Dedifferentiated amniotic fluid mesenchymal stem cell (primary cell): ENCODE results near the gene NEK10.
"Not testable (repeated sequence)": the region's sequence is repeated elsewhere in the genome, so short reads cannot be mapped to it uniquely, and the experiment has no call there.

ENCODE experiments used
- DNase-seq: peaks from one replicate; pipeline ENCODE4 v3.0.0-alpha.2; 2016; ENCODE audit errors: extremely low spot score

Gene NEK10

DNA sequence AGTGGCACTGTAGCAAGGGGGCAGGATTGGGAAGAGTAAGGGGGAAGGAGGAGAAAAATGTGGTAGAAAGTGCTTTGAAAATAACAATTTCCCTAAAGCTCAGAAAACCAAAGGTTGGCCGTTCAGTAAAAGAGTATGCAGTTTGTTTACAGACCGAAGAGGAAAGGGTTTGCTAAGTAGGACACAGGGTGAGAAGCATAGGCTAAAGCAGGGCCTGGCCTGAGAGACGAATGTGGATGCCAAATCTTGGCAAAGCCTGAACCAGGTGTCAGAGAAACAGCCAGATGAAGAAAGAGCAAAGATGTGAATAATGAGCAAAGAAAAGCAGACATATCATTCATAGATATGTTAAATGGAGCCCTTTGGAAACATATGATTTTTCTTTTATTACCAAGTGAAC lies 17.1 kb downstream of the NEK10 start:
- no peak for DNase-seq

DNA sequence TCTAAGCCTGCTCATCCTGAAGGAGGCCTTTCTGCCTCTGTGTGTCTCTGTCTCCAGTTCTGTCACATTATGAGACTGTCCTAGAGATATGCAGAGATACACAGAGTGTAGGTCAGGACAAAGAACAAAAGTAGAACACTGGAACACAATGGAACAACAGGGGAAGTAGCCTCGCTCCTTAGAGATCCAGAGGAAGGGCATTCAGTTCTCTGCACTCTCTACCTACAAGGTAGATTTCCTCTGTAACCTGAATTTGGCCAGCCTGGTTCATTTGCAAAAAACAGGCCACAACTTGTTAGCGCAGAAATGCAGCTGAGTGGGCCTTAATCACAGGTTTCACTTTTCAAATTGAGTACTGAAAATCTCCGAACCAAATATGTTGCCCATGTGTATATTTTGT lies 19.4 kb downstream of the NEK10 start:
- DNase-seq, result no peak

DNA sequence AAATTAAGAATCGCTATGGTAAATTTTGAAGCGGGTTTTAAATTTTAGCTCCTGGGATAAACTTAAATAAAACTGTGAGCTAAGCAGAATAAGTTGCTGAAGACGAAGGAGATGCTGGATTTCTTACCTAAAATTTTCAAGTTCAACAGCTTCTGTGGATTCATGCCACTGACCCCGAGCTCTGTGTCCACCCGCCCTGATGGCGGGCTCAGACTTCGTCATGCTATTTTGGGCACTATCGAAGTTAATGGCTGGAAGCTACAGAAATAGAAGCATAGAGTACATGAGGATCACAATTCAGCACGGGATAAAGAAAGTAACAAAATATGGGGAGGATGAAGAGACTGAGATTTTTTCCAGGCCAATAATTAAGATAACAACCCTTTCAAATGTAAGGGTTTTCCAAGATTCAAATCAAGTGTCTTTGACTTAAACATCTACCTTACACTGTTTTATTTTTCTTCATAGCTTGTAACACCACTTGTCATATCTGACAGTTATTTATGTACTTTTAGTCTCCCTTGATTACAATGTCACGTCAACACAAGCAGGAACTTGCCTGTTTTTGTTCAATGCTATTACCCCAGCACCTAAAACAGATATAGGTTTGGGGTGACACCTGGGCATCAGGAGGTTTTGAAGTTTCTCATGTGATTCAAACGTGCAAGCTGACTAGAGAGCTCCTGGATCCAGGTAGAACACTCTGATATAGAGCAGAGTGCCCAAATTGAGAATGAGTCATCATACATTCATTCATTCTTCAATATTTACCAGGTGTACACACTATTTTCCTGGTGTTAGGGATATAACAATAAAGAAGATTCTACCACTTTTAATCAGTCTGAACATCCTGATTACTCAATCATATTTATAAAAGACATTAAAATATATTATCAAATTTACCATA lies 23.0 kb downstream of the NEK10 start:
- DNase-seq, result no peak

DNA sequence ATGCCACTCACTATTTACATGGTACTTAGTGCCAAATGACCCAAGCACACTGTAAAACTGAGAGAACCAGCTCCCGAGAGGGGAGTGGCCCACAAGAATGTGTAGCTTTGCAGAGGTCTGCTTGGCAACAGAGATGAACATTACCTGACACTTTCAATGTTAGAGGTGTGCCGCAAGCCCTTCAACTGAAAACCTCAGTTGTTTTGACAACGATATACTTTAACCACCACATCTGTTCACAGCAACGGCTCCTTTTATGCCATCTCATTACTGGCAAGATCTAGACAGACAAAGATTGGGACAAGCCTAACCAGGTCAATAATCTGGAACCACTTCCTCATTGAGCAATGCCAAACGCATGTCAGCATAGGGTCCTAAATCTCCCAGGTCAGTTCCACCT lies 23.7 kb downstream of the NEK10 start:
- no peak for DNase-seq

DNA sequence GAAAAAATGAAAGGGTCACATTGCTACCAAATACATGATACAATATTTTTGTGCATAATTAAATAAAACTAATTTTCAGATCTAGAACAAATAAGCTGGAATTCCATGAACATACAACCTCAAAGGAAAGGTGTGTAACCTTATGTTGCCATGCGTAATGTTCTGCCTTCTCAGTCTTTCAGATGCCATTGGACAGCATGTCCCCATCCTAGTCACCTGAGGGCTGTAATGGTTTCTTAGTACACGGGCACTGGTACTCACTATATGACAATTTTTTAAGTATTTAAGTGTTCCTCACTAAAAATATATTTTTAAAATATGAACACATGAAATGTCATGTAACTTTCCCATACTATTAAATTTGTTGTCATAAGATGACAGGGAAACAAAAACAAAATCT lies 24.1 kb downstream of the NEK10 start:
- no peak for DNase-seq

DNA sequence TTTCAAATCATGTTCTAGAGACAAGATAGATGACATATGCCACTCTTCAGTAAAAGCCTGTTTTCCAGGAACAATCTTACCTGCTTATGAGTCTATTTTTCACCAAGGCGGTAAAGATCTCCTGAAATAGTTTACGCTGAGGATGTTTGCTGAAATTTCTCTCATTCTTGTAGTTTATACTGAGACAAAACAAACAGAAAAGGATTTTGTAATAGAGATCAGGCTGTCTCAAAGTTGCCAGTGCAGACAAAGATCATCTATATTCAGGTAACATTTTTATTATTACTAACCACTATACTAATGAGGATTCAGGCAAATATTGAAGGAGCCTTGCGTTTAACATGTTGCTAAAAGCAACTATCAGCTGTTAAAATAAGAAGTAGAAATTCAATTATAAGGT lies 25.0 kb downstream of the NEK10 start:
- no peak for DNase-seq

DNA sequence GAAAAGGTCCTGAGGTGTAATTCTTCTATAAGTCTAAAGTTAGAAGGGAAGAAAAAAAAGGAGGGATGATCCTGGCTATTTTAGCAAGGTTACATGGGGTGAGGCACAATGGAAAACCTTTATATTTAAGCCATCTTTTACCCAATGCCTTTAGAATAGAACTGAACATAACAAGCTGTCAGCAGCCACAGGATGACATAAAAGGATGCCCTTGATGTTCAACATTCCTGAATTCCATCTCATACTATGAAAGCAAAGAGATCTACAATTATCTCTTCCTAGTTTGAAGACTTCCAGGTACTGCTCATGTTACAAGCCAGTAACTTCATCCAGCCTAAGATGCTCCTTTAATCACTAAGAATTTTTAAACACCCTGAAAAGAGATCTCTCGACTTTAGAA lies 26.9 kb downstream of the NEK10 start:
- no peak for DNase-seq

DNA sequence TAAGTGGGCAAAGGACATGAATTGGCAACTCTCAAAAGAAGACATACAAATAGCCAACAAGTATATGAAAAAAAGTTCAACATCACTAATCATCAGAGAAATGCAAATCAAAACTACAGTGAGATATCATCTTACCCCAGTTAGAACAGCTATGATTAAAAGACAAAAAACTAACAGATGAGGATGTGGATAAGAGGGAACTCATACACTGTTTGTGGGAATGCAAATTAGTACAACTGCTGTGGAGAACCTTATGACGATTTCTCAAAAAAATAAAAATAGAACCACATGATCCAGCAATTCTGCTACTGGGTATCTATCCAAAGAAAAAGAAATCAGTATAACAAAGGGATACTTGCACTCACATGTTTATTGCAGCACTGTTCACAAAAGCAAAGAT lies 28.6 kb downstream of the NEK10 start:
- no peak for DNase-seq

DNA sequence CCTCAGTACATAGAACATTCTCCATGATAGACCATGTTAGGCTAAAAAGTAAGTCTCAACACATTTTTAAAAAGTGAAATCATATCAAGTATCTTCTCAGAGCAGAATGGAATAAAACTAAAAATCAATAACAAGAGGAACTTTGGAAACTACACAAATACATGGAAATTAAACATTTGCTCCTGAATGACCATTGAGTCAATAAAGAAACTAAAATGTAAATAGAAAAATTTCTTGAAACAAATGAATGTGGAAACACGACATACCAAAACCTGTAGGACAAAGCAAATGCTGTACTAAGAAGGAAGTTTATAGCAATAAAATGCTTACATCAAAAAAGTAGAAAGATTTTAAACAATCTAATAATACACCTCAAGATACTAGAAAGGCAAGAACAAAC lies 33.6 kb downstream of the NEK10 start:
- no peak for DNase-seq

DNA sequence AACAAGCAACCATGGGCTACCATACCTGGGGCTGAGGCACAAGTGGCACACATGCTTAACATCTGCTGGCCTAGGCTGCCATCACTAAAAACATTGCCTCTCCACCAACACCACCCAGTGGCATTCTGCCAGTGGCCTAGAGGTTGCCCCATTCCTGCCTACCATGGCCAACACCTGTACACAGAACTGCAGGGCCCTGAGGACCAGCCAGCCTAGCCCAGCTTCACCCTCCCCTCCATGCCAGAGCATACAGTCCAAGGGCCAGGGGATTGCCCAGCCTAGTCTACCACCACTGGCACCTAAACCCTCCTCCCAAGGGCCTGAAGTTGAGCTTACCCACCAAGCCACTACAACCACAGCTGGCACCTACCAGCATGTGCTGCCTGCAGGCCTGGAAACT lies 35.3 kb downstream of the NEK10 start:
- no peak for DNase-seq

DNA sequence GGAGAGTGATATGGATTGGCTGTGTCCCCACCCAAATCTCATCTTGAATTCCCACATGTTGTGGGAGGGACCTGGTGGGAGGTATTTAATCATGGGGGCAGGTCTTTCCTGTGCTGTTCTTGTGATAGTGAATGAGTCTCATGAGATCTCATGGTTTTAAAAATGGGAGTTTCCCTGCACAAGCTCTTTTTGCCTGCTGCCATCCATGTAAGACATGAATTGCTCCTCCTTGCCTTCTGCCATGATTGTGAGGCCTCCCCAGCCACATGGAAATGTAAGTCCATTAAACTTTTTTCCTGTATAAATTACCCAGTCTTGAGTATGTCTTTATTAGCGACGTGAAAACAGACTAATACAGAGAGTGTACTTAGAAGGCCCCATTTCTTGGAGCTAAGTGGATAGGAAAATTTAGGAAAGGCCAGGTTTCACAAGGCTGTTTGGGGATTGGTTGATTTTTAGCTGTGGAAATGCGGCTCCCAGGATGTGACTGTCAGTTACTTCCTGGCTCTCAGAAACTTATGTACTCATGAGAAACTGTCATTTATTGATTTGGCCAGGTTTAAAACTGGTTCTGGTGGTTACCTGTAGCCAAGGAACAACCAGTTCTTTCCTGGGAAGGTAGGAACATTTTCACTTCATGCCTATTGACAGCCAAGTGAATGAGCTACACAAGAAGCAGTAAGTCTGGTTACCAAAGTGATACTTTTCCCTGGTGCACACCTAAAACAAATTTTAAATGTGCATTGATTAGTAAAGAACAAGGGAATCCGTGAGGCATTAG lies 40.0 kb downstream of the NEK10 start:
- not testable (repeated sequence) for DNase-seq

DNA sequence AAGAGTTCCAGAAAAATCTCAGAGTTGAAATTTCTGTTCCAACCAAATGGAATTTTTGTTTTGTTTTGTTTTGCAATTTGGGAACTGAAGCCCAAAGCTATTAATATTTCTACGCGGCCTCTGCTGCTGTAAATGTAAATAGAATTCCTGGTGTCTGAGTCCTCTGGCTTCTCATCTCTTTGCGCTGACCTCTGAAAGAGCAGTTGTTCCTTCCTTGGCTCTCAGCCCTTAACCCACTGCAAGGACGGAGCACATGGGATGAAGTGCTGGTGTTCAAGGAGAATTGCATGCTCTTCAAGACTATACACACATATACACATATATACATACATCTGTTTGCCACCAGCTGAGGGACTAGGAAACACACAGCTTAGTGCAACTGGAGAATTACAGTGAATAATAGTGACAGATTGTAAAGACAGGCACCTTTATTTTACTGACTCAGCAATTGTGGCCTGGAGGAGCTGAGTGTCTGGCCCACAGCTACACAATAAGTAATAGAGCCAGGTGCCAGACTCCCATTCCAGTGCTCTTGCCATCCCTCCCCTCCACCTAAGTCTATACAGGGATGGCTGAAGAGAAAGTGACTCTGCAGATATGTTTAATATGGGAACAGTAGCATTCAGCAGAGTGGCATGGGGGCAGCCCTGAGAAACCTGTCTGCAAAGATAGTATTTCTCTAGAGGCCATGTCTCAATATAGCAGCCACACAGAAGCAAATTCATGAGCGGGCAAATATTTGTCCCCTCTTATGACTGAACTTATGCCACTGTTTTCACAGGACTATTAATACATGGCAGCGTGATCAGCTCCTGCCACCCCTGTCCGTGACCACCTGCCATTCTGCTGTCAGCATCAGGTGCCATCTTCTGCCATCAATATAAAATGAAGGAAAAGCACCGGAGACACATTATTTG lies 42.3 kb downstream of the NEK10 start:
- peak; percentile 77 for DNase-seq

DNA sequence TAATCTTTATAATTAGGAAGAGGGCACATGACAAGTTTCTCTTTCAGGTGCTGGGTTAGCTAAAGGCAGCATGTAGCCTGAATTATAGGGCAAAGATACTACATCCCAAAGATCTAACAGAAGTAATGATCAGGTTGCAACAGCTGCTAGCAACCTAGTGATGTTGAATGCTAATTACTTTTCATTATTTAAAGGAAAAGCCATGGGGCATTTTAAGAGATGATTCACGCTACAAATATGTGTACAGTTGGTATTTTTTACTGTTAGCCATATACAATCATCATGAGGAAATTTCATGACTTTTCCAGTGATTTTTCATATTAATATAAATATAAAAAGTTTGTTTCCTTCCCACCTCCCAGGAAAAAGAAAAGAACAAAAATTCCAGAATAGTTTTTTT lies 43.0 kb downstream of the NEK10 start:
- no peak for DNase-seq

DNA sequence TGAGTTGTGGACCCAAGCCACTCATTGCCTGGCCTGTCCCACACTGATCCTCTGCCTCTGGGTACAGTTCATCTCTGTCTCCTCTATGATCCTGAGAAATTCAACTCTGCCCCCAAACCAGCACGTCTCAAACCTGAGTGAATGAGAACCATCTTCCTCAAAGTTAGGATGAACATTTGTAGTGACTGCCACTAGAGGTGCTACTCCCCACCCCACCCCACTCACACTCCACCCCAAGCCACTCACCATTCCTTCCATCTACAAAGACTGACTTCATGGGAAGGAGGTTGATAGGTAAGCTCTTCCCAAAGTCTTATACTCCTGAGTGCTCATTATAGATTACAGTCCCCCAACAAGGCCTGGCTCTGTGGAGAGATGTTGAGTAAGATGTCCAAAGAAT lies 43.8 kb downstream of the NEK10 start:
- no peak for DNase-seq

DNA sequence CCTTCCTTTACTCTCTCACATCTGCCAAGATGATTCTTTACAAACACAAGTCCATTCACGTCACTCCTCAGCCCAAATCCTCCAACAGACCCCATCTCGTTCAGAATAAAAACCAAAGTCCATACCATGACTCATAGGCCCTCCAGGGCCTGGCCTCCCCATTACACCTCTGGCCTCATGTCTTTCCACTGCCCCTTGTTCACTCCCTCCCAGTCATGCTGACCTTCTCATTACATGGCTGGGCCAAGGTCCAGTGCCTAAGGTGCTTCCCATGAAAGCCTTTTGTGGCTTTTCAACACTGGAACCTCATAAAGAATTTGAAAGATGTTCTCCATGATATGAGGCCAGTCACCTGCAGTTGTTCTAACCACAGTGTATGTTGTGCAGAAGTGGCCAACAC lies 44.5 kb downstream of the NEK10 start:
- no peak for DNase-seq

DNA sequence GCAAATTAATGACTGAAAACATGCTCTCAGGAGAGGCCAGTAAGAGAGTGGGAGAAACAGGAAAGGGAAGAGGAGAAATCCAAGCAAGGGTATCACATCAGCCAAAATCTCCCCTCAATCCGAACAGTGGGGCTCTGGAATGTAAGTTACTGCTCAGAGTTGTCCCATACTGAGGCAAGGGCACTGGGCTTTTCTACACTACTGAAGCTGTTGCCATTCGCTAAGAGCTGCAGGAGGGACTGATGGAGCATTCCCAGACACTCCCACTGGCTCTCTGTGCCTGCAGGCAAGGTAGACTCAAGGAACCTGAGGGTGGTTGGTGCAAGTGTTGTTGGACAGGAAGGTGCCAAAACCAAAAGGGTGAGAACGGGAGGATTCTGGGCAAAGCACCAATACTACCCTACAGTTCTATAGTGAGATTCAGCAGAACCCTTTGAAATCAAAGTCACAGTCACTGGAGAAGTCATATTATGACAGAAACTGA lies 46.1 kb downstream of the NEK10 start:
- DNase-seq, result no peak

DNA sequence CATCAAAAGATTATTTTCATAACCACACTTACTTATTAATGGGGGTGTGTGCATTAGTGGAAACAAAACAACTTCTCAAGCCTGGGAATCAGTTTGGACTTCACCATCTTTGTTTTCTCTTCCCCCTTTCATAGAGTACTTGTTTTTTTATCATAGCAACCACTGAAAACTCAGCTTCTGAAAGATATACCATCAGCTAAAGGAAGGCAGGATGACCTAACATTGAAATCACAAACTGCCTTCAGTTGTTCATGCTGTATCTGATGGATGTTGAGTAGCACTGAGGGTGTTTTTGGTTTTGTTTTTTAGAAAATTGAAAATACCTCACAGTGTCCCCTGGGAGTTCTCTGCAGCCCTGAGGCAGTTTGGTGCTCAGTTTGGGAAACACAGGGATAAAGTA lies 46.5 kb downstream of the NEK10 start:
- no peak for DNase-seq

DNA sequence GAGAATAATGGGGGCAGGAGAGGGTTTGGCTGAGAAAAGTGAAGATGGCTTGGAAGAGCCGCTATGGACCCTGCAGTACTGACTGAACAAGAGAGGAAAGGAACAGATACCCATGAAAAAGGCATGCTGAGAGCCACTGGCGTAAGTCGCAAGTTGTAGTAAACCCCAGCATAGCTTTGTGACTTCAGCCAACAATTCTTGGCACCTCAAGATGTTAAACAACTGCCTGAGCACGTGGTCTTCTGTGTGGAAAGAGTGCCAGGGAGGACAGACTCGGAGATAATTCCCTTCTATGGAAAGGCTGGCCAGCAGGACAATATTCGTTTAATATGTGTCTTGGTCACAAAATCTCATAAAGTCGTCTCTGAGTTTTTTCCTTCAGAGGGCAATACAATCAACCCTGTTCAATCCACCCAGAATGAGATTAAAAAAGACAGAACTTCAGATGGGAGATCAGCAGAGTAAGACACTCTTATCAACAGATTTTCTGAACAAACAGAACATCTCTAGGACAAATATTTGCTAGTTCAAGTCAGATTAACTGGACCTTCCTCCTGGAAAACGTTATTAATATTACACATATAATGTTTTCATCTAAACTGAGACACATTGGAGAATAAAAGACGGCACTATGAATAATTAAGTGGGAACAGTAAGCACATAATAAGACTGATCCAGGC lies 49.2 kb downstream of the NEK10 start:
- no peak for DNase-seq

DNA sequence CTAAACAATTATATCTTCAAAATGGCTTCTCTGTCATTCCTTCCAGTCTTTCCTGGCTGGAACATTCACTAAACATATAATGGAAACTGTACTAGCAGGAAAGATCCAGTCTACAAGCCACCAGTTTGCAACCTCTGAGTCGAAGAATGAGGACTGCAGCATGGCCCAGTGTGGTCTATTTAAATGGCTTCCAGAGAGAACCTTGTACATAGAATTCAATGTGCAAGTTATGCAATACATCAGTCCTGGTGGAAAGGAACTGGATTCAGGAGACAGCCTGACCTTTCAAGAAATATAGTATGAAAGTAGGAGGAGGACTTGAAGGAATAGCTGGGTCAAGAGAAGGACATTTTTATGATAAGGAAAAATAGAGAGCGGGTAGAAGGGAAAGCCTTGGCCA lies 49.9 kb downstream of the NEK10 start:
- no peak for DNase-seq

DNA sequence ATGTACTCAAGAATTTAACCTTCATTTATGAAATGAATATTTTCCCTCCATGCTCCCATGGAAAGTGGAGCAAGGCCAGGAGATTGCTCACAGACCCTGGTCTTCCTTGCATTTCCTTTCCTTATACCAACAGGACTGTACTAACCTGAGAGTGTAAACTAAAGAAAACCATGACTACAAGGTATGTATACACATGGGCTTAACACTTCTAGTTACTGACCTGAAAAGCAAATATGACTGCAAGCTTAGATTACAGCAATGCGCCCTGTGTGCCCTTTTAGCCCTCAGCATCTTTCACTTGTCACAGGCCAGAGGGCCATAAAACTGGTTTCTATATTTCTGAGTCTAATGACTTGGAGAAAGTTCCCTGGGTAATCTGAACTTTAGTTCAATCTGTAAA lies 52.1 kb downstream of the NEK10 start:
- no peak for DNase-seq

DNA sequence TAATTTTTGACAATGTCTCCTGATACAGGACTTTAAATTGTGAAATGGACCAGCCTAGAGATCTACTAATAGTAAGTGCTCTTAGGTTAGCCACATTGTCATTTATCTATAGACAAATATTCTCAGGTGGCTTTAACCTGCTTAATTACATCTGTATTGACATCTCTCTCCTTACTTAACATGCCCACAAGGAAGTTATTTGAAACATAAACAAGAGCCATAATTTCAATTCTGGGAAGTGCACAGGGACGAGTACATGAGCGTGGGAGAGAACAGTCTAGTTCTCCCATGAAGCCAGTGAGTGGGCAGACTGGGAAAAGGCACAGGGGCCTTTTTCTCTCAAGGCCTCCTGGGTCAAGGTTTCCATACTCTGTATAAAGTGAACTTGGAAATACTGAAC lies 54.2 kb downstream of the NEK10 start:
- DNase-seq, result no peak
